Mammary epithelial cell (primary cell): Measurements from ENCODE around the gene NR2E1.

ENCODE experiments used
- EZH2 ChIP-seq: IDR thresholded peaks from 2 replicates; pipeline ENCODE4 v1.6.1; 2012; ENCODE audit warnings: low read length, inconsistent platforms, borderline replicate concordance
- TF ChIP-seq, protein P1 (sequence below), 2 donors: IDR thresholded peaks in 1 of 2; conservative IDR thresholded peaks in 1 of 2; 2 replicates each; pipeline ENCODE4 v1.5.1; 2011 to 2012; ENCODE audit warnings: inconsistent platforms in 2 of 2, low read length in 2 of 2, mild to moderate bottlenecking in 2 of 2, control low read depth in 1 of 2, low read depth in 1 of 2; ENCODE audit not compliant: insufficient read depth in 1 of 2; ENCODE audit errors: extremely low read depth in 1 of 2

DNA sequence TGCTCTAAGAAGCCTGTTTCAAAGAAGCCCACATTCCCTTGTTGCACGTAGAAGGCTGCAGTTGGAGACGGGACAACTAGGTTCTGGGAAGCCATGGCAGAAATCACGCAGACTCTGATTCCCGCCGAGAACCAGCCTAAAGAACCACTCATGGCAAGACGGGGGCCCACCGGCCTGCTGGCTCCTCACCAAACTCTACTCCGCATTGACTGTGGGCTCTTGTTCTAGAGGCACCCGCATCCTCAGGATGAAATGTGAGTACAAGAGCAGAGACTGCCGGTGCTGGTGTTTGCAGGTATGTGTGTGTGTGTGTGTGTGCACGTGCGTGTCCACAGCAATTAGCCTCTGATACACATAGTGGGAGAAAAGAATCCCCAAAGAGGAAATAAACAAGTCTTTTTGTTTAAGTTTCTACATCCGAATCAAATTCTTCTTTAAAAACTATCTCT, 42.3 kb upstream of the NR2E1 start:
- TF ChIP-seq, protein P1, sequence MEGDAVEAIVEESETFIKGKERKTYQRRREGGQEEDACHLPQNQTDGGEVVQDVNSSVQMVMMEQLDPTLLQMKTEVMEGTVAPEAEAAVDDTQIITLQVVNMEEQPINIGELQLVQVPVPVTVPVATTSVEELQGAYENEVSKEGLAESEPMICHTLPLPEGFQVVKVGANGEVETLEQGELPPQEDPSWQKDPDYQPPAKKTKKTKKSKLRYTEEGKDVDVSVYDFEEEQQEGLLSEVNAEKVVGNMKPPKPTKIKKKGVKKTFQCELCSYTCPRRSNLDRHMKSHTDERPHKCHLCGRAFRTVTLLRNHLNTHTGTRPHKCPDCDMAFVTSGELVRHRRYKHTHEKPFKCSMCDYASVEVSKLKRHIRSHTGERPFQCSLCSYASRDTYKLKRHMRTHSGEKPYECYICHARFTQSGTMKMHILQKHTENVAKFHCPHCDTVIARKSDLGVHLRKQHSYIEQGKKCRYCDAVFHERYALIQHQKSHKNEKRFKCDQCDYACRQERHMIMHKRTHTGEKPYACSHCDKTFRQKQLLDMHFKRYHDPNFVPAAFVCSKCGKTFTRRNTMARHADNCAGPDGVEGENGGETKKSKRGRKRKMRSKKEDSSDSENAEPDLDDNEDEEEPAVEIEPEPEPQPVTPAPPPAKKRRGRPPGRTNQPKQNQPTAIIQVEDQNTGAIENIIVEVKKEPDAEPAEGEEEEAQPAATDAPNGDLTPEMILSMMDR (conservative IDR thresholded peaks at IDR 0.05 in 1 of 2, IDR thresholded peaks at IDR 0.05 in 1 of 2; ENCODE audit: extremely low read depth in 1 of 2, insufficient read depth in 1 of 2, low read depth in 1 of 2, low read length in 2 of 2) = no peak
- TF ChIP-seq EZH2 = no peak
